AG04449 (cell line): ENCODE data around the gene NPHS1.
"Not testable (repeated sequence)": the region's sequence is repeated elsewhere in the genome, so short reads cannot be mapped to it uniquely, and the experiment has no call there.

ENCODE experiments used
- CTCF ChIA-PET: fragments of 350-600 bp; formaldehyde crosslinking; extraction: SDS; loops from one replicate; lab custom pipeline; 2021; ENCODE audit warnings: antibody characterized with exemption; lab: Yijun Ruan, JAX
- POLR2A ChIA-PET: fragments of 400-600, 350-600 bp; formaldehyde crosslinking; extraction: SDS; loops from one replicate; lab custom pipeline; 2020; ENCODE audit warnings: antibody characterized with exemption, inconsistent platforms; lab: Yijun Ruan, JAX
- DNase-seq: peaks from one replicate; pipeline ENCODE4 v3.0.0-alpha.2; 2010; ENCODE audit warnings: low read depth, low spot score
- H3K4me3 ChIP-seq: 2 replicates; pipeline ENCODE4 v1.5.1; 2011; ENCODE audit warnings: low read depth, mild to moderate bottlenecking, control low read depth, low read length
- CTCF ChIP-seq: IDR thresholded peaks from one replicate; pipeline ENCODE4 v1.5.1; 2011; ENCODE audit warnings: mild to moderate bottlenecking, moderate library complexity, low read length, control low read depth, inconsistent platforms; ENCODE audit not compliant: insufficient read depth; ENCODE audit errors: missing control alignments

NPHS1 gene

GRCh38 chr19:35841961-35842595, 10.2 kb downstream of the NPHS1 start:
- no peak for DNase-seq
- no peak overlapping the region for H3K4me3 ChIP-seq
- ChIA-PET POLR2A (no interaction called here), CTCF (no interaction called here)
- no peak for TF ChIP-seq CTCF

GRCh38 chr19:35836096-35836495, 16.2 kb downstream of the NPHS1 start:
- CTCF ChIA-PET, POLR2A ChIA-PET, H3K4me3 ChIP-seq, DNase-seq: not testable (repeated sequence)

GRCh38 chr19:35833972-35834371, 18.3 kb downstream of the NPHS1 start:
- no peak overlapping the region for H3K4me3 ChIP-seq
- TF ChIP-seq CTCF = no peak
- ChIA-PET POLR2A (no interaction called here), CTCF (interaction anchor here (0.7 to 1.3 kb wide), 2 partner anchors 97 to 116 kb away, joined by 4 to 5 read pairs; no protein-coding TSS in a partner anchor)
- no peak for DNase-seq

- POLR2A ChIA-PET = no interaction called here
- CTCF ChIA-PET = no interaction called here
Measured at GRCh38 chr19:35832054-35832453, 20.2 kb downstream of the NPHS1 start.

GRCh38 chr19:35830986-35831385, 21.3 kb downstream of the NPHS1 start:
- H3K4me3 ChIP-seq = no peak overlapping the region
- no peak for DNase-seq
- no peak for TF ChIP-seq CTCF
- ChIA-PET POLR2A (no interaction called here), CTCF (no interaction called here)

More at GRCh38 chr19:35832054-35832453, 20.2 kb downstream of the NPHS1 start:
- TF ChIP-seq CTCF = no peak
- H3K4me3 ChIP-seq = no peak overlapping the region
- no peak for DNase-seq

- ChIA-PET CTCF (no interaction called here), POLR2A (no interaction called here)
- no peak for DNase-seq
- no peak overlapping the region for H3K4me3 ChIP-seq
- no peak for TF ChIP-seq CTCF
Measured at GRCh38 chr19:35828692-35829301, 23.5 kb downstream of the NPHS1 start.
